ENCODE data around the gene AGFG2. TPM values are rescaled to one million over a fixed set of nuclear protein-coding genes. Genes with fewer than 3 reads are reported as not detected.

The AGFG2 gene
- total and polyA plus RNA-seq, 2 of the 13 experiments (the other 11 are each of a cell fraction or from before 2014, with no cell fraction given), result 125 to 132 TPM

DNA sequence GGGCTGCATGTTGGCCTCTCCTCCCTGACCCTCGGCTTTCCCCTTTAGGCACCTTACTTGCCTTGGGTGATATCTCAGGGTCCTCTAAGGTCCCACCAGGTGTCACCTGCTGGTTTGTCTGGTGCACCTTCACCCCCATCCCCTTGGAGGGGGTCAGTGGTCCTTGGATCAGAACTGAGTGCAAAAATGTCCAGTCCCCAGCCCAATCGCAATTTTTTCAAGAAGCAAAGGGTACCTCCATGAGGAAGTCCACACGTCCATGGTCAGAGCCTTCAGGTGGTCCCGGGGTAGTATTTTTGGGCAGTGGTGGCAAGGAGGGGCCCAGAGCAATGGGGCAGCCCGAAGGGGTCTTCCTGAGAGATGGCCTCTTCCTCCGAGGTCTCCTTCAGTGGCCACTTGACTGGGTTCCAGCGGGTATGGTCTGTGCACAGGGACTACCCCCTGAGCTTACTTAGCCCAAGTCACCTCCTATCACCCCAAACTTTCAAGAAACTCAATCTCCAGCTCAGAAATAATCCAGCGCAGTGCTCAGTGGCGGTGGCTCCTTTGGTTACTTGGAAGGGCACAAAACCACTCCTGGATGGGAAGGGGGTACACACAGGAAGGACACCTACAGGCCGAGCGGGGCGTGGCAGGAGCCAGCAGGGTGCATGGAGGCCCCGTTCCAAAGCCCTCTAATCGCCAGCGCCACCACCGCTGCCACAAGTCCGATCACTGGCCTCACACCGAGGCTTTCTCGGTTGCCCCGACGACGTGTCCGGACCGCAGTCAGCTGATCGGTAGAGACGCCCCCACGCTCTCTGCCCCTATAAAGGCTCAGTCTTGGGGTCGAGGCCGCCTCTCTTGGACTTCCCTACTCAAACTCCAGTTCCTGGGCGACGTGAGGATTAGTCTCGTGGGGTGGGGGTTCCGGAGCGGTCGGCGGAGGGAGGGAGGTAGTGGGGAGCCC, 30.2 kb downstream of the AGFG2 start (continued):
- TF ChIP-seq FOXP4 (CRISPR knock-in tag; IDR thresholded peaks at IDR 0.05) (peak; percentile 64), TCF7 (IDR thresholded peaks at IDR 0.05; ENCODE audit: low read depth) (no peak), RARG (CRISPR knock-in tag; IDR thresholded peaks at IDR 0.05; ENCODE audit: low read depth) (no peak), ZNF446 (CRISPR knock-in tag; IDR thresholded peaks at IDR 0.05) (0 out of 2 replicates have a peak, but pooled peaks have one; percentile 1), ZNF850 (CRISPR knock-in tag; conservative IDR thresholded peaks at IDR 0.05) (0 out of 2 replicates have a peak, but pooled peaks have one; percentile 53), ZNF660 (CRISPR knock-in tag; IDR thresholded peaks at IDR 0.05; ENCODE audit: borderline replicate concordance, low read depth) (no peak), ZNF296 (CRISPR knock-in tag; conservative IDR thresholded peaks at IDR 0.05) (no peak), ZNF33A (CRISPR knock-in tag; IDR thresholded peaks at IDR 0.05; ENCODE audit: borderline replicate concordance) (peak; percentile 74; the same call in 1 of the 2 replicates), HNRNPUL1 (IDR thresholded peaks at IDR 0.05; ENCODE audit: low read depth, low read length) (no peak), ZNF30 (CRISPR knock-in tag; IDR thresholded peaks at IDR 0.05) (no peak), EZH2 (conservative IDR thresholded peaks at IDR 0.05; ENCODE audit: low read depth, low read length) (no peak), ZNF530 (CRISPR knock-in tag; IDR thresholded peaks at IDR 0.05; ENCODE audit: low read depth) (no peak), PHF5A (CRISPR knock-in tag; IDR thresholded peaks at IDR 0.05; ENCODE audit: low read depth, unreplicated experiment) (no peak), NAIF1 (CRISPR knock-in tag; IDR thresholded peaks at IDR 0.05; ENCODE audit: borderline replicate concordance) (no peak), PHB2 (IDR thresholded peaks at IDR 0.05; ENCODE audit: partially characterized antibody) (no peak), ESRRA (CRISPR knock-in tag; IDR thresholded peaks at IDR 0.05; ENCODE audit: low read depth) (no peak; the same call in 1 of the 2 replicates)
- TF ChIP-seq, protein P1, sequence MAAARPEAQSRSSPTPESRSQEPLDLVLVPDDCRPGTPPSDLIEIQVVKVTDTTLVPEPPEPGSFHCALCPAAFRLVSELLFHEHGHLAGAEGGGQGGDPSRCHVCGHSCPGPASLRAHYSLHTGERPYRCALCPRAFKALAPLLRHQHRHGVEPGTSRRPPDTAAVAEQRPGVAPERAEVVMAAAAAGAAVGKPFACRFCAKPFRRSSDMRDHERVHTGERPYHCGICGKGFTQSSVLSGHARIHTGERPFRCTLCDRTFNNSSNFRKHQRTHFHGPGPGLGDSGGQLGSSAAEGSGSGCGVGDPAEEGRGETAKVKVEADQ (CRISPR knock-in tag; IDR thresholded peaks at IDR 0.05; ENCODE audit: borderline replicate concordance), result 0 out of 2 replicates have a peak, but pooled peaks have one; percentile 87
- TF ChIP-seq, protein P2, sequence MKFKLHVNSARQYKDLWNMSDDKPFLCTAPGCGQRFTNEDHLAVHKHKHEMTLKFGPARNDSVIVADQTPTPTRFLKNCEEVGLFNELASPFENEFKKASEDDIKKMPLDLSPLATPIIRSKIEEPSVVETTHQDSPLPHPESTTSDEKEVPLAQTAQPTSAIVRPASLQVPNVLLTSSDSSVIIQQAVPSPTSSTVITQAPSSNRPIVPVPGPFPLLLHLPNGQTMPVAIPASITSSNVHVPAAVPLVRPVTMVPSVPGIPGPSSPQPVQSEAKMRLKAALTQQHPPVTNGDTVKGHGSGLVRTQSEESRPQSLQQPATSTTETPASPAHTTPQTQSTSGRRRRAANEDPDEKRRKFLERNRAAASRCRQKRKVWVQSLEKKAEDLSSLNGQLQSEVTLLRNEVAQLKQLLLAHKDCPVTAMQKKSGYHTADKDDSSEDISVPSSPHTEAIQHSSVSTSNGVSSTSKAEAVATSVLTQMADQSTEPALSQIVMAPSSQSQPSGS (CRISPR knock-in tag; IDR thresholded peaks at IDR 0.05), result no peak; the same call in 1 of the 2 replicates
